PC-3 (cell line): ENCODE results near the gene REV1. TPM values are rescaled to one million over a fixed set of nuclear protein-coding genes. Genes with fewer than 3 reads are reported as not detected.

Source experiments
- ATAC-seq: fragments of 200-7000 bp; cut with Tn5 transposase; 2 replicates; pipeline ENCODE4 v1.9.1; 2020; ENCODE audit warnings: mild to moderate bottlenecking, moderate library complexity
- BruUV-seq: library from RNA; stranded (reverse); fragments of 400-500 nt; replicated peaks from 2 replicates; lab custom pipeline; 2021; lab: Mats Ljungman, UMichigan
- CTCF ChIA-PET: fragments of 300-600 bp; sonication (Branson Sonifier 250); formaldehyde crosslinking; loops from one replicate; lab custom pipeline; 2022; ENCODE audit warnings: antibody characterized with exemption; lab: Charles Lee
- POLR2A ChIA-PET: fragments of 300-600 bp; sonication (Branson Sonifier 250); formaldehyde crosslinking; loops from one replicate; lab custom pipeline; 2022; ENCODE audit warnings: antibody characterized with exemption; ENCODE audit not compliant: unreplicated experiment; lab: Charles Lee
- DNase-seq: peaks from one replicate; pipeline ENCODE4 v3.0.0-alpha.2; 2015
- H2AFZ ChIP-seq: fragments of 300-600 bp; sonication (generic); 2 replicates; pipeline ENCODE4 v1.6.0; 2016; ENCODE audit warnings: antibody characterized with exemption, low read length
- H3F3A ChIP-seq: fragments of 300-600 bp; sonication (generic); one replicate; pipeline ENCODE4 v1.6.0; 2017; ENCODE audit warnings: antibody characterized with exemption, low read length, control low read depth, mild to moderate bottlenecking; ENCODE audit not compliant: unreplicated experiment
- H3K27ac ChIP-seq: fragments of 300-600 bp; sonication (generic); 2 replicates; pipeline ENCODE4 v1.5.1; 2016; ENCODE audit warnings: mild to moderate bottlenecking, low read length
- H3K27me3 ChIP-seq: fragments of 300-600 bp; sonication (generic); 2 replicates; pipeline ENCODE4 v1.6.1; 2016; ENCODE audit warnings: low read length, mixed read lengths
- H3K36me3 ChIP-seq: fragments of 300-600 bp; sonication (generic); 2 replicates; pipeline ENCODE4 v1.6.1; 2016; ENCODE audit warnings: low read depth, mixed run types, low read length, mixed read lengths
- H3K4me1 ChIP-seq: fragments of 300-600 bp; sonication (generic); 2 replicates; pipeline ENCODE4 v1.5.1; 2016; ENCODE audit warnings: low read length; ENCODE audit not compliant: insufficient read depth
- H3K4me2 ChIP-seq: fragments of 300-600 bp; sonication (generic); 2 replicates; pipeline ENCODE4 v1.6.0; 2016; ENCODE audit warnings: low read length
- H3K4me3 ChIP-seq: fragments of 300-600 bp; sonication (generic); 2 replicates; pipeline ENCODE4 v1.5.1; 2016; ENCODE audit warnings: mild to moderate bottlenecking, low read length, mixed read lengths
- H3K79me2 ChIP-seq: fragments of 300-600 bp; sonication (generic); 2 replicates; pipeline ENCODE4 v1.6.1; 2017; ENCODE audit warnings: low read length, mixed read lengths
- H3K9ac ChIP-seq: fragments of 300-600 bp; sonication (generic); 2 replicates; pipeline ENCODE4 v1.6.0; 2016; ENCODE audit warnings: mild to moderate bottlenecking, low read length
- H3K9me2 ChIP-seq: fragments of 300-600 bp; sonication (generic); replicated peaks from 2 replicates; pipeline ENCODE4 v1.6.1; 2016; ENCODE audit warnings: mixed run types, low read length, mixed read lengths
- H3K9me3 ChIP-seq: fragments of 300-600 bp; sonication (generic); 2 replicates; pipeline ENCODE4 v1.6.1; 2016; ENCODE audit warnings: low read length, mixed read lengths
- H4K20me1 ChIP-seq: fragments of 300-600 bp; sonication (generic); 2 replicates; pipeline ENCODE4 v1.6.1; 2016; ENCODE audit warnings: low read length, mixed read lengths
- CTCF ChIP-seq: fragments of 300-600 bp; sonication (generic); conservative IDR thresholded peaks from 2 replicates; pipeline ENCODE4 v1.5.1; 2017; ENCODE audit warnings: antibody characterized with exemption, low read depth, mild to moderate bottlenecking, low read length
- EZH2 ChIP-seq: fragments of 300-600 bp; sonication (generic); IDR thresholded peaks from one replicate; pipeline ENCODE4 v1.6.1; 2017; ENCODE audit warnings: antibody characterized with exemption, mild to moderate bottlenecking, low read length; ENCODE audit not compliant: unreplicated experiment
- EZH2phosphoT487 ChIP-seq: fragments of 300-600 bp; sonication (generic); IDR thresholded peaks from 2 replicates; pipeline ENCODE4 v1.6.1; 2018; ENCODE audit warnings: mild to moderate bottlenecking, antibody characterized with exemption, low read length, borderline replicate concordance
- intact Hi-C: fragments of 100-400 bp; cut with micrococcal nuclease; formaldehyde crosslinking; loops from 2 replicates; pipeline ENCODE4 v1.9.0; 2023
- total RNA-seq: library from RNA; depleted of rRNA; stranded (reverse); fragments of >200 nt; gene quantifications from 2 replicates; pipeline ENCODE4 v1.2.3, GENCODE V29; 2014

REV1 gene
- total RNA-seq, 1 experiment from 2014 or later = 17.9 TPM

- H3K27me3 ChIP-seq = no peaks in the 10 kb centered on the region
- POLR2A ChIA-PET = interaction anchor here (0.6 kb wide), 1 partner anchor 645 kb away, joined by 3 read pairs; no protein-coding TSS in a partner anchor
- no peaks in the 10 kb centered on the region for H3K9me2 ChIP-seq
- no peak overlapping the region for H3K4me3 ChIP-seq
- peaks cover 7% of the 10 kb centered on the region for H3K36me3 ChIP-seq
- peak overlapping the region; percentile 13; the same call in 1 of the 2 replicates for H3K9ac ChIP-seq
- H3K79me2 ChIP-seq = peaks cover 100% of the 10 kb centered on the region
- no peak for ATAC-seq
- H3F3A ChIP-seq = no peaks in the 10 kb centered on the region
- CTCF ChIA-PET = no interaction called here
- peak overlapping the region; percentile 74 for H3K27ac ChIP-seq
- H2AFZ ChIP-seq = no peak overlapping the region
- BruUV-seq = no TSS peak
- H3K9me3 ChIP-seq = no peaks in the 10 kb centered on the region
- TF ChIP-seq EZH2 = no peak
- no peak for TF ChIP-seq EZH2phosphoT487
- no peak for TF ChIP-seq CTCF
- no peak for DNase-seq
- peaks cover 47% of the 10 kb centered on the region for H3K4me1 ChIP-seq
- intact Hi-C loops = loop anchor here (1.0 to 2.0 kb wide), 2 partner anchors 15 to 25 kb away; no protein-coding TSS in a partner anchor
- H4K20me1 ChIP-seq = no peaks in the 10 kb centered on the region
- peak overlapping the region; percentile 13 for H3K4me2 ChIP-seq
These were observed 16.2 kb downstream of the REV1 start for GRCh38 chr2:99473518-99474083.

GRCh38 chr2:99472600-99472960 is 17.2 kb downstream of the REV1 start:
- H3K4me3 ChIP-seq = no peak overlapping the region
- H2AFZ ChIP-seq = no peak overlapping the region
- no peaks in the 10 kb centered on the region for H4K20me1 ChIP-seq
- TF ChIP-seq EZH2 = no peak
- peak overlapping the region; percentile 74 for H3K27ac ChIP-seq
- peak overlapping the region; percentile 34 for H3K4me2 ChIP-seq
- POLR2A ChIA-PET = no interaction called here
- intact Hi-C loops = no loop called here
- peak; percentile 66 for ATAC-seq
- DNase-seq = peak; percentile 70
- BruUV-seq = no TSS peak
- H3K9me3 ChIP-seq = no peaks in the 10 kb centered on the region
- H3K79me2 ChIP-seq = peaks cover 99% of the 10 kb centered on the region
- peak overlapping the region; percentile 20; the same call in 1 of the 2 replicates for H3K9ac ChIP-seq
- H3K9me2 ChIP-seq = no peaks in the 10 kb centered on the region
- H3F3A ChIP-seq = no peaks in the 10 kb centered on the region
- CTCF ChIA-PET = no interaction called here
- no peaks in the 10 kb centered on the region for H3K27me3 ChIP-seq
- peaks cover 7% of the 10 kb centered on the region for H3K36me3 ChIP-seq
- H3K4me1 ChIP-seq = peaks cover 47% of the 10 kb centered on the region

GRCh38 chr2:99471654-99472599 is 17.9 kb downstream of the REV1 start:
- Histone ChIP-seq H3K4me2 (peak overlapping the region; percentile 34), H3K4me3 (no peak overlapping the region), H4K20me1 (no peaks in the 10 kb centered on the region), H2AFZ (no peak overlapping the region), H3K9me3 (no peaks in the 10 kb centered on the region), H3F3A (no peaks in the 10 kb centered on the region), H3K9me2 (no peaks in the 10 kb centered on the region), H3K27me3 (no peaks in the 10 kb centered on the region), H3K36me3 (peaks cover 7% of the 10 kb centered on the region), H3K27ac (peak overlapping the region; percentile 74), H3K9ac (peak overlapping the region; percentile 20; the same call in 1 of the 2 replicates), H3K79me2 (peaks cover 99% of the 10 kb centered on the region), H3K4me1 (peaks cover 47% of the 10 kb centered on the region)
- POLR2A ChIA-PET = interaction anchor here (0.6 kb wide), 1 partner anchor 203 kb away, joined by 9 read pairs; no protein-coding TSS in a partner anchor
- TF ChIP-seq EZH2 (no peak), EZH2phosphoT487 (no peak), CTCF (no peak)
- CTCF ChIA-PET = no interaction called here
- peak; percentile 45 for ATAC-seq
- intact Hi-C loops = no loop called here
- peak; percentile 48 for DNase-seq
- no TSS peak for BruUV-seq
